PC-3 (cell line): ENCODE measurements around the gene NSUN2. TPM values are rescaled to one million over a fixed set of nuclear protein-coding genes. Genes with fewer than 3 reads are reported as not detected.
"Not testable (repeated sequence)": the region's sequence is repeated elsewhere in the genome, so short reads cannot be mapped to it uniquely, and the experiment has no call there.

Experiments
- ATAC-seq: fragments of 200-7000 bp; cut with Tn5 transposase; 2 replicates; pipeline ENCODE4 v1.9.1; 2020; ENCODE audit warnings: mild to moderate bottlenecking, moderate library complexity
- BruUV-seq: library from RNA; stranded (reverse); fragments of 400-500 nt; replicated peaks from 2 replicates; lab custom pipeline; 2021; lab: Mats Ljungman, UMichigan
- CTCF ChIA-PET: fragments of 300-600 bp; sonication (Branson Sonifier 250); formaldehyde crosslinking; loops from one replicate; lab custom pipeline; 2022; ENCODE audit warnings: antibody characterized with exemption; lab: Charles Lee
- POLR2A ChIA-PET: fragments of 300-600 bp; sonication (Branson Sonifier 250); formaldehyde crosslinking; loops from one replicate; lab custom pipeline; 2022; ENCODE audit warnings: antibody characterized with exemption; ENCODE audit not compliant: unreplicated experiment; lab: Charles Lee
- DNase-seq: peaks from one replicate; pipeline ENCODE4 v3.0.0-alpha.2; 2015
- H2AFZ ChIP-seq: fragments of 300-600 bp; sonication (generic); 2 replicates; pipeline ENCODE4 v1.6.0; 2016; ENCODE audit warnings: antibody characterized with exemption, low read length
- H3F3A ChIP-seq: fragments of 300-600 bp; sonication (generic); one replicate; pipeline ENCODE4 v1.6.0; 2017; ENCODE audit warnings: antibody characterized with exemption, low read length, control low read depth, mild to moderate bottlenecking; ENCODE audit not compliant: unreplicated experiment
- H3K27ac ChIP-seq: fragments of 300-600 bp; sonication (generic); 2 replicates; pipeline ENCODE4 v1.5.1; 2016; ENCODE audit warnings: mild to moderate bottlenecking, low read length
- H3K27me3 ChIP-seq: fragments of 300-600 bp; sonication (generic); 2 replicates; pipeline ENCODE4 v1.6.1; 2016; ENCODE audit warnings: low read length, mixed read lengths
- H3K36me3 ChIP-seq: fragments of 300-600 bp; sonication (generic); 2 replicates; pipeline ENCODE4 v1.6.1; 2016; ENCODE audit warnings: low read depth, mixed run types, low read length, mixed read lengths
- H3K4me1 ChIP-seq: fragments of 300-600 bp; sonication (generic); 2 replicates; pipeline ENCODE4 v1.5.1; 2016; ENCODE audit warnings: low read length; ENCODE audit not compliant: insufficient read depth
- H3K4me2 ChIP-seq: fragments of 300-600 bp; sonication (generic); 2 replicates; pipeline ENCODE4 v1.6.0; 2016; ENCODE audit warnings: low read length
- H3K4me3 ChIP-seq: fragments of 300-600 bp; sonication (generic); 2 replicates; pipeline ENCODE4 v1.5.1; 2016; ENCODE audit warnings: mild to moderate bottlenecking, low read length, mixed read lengths
- H3K79me2 ChIP-seq: fragments of 300-600 bp; sonication (generic); 2 replicates; pipeline ENCODE4 v1.6.1; 2017; ENCODE audit warnings: low read length, mixed read lengths
- H3K9ac ChIP-seq: fragments of 300-600 bp; sonication (generic); 2 replicates; pipeline ENCODE4 v1.6.0; 2016; ENCODE audit warnings: mild to moderate bottlenecking, low read length
- H3K9me2 ChIP-seq: fragments of 300-600 bp; sonication (generic); replicated peaks from 2 replicates; pipeline ENCODE4 v1.6.1; 2016; ENCODE audit warnings: mixed run types, low read length, mixed read lengths
- H3K9me3 ChIP-seq: fragments of 300-600 bp; sonication (generic); 2 replicates; pipeline ENCODE4 v1.6.1; 2016; ENCODE audit warnings: low read length, mixed read lengths
- H4K20me1 ChIP-seq: fragments of 300-600 bp; sonication (generic); 2 replicates; pipeline ENCODE4 v1.6.1; 2016; ENCODE audit warnings: low read length, mixed read lengths
- EZH2 ChIP-seq: fragments of 300-600 bp; sonication (generic); IDR thresholded peaks from one replicate; pipeline ENCODE4 v1.6.1; 2017; ENCODE audit warnings: antibody characterized with exemption, mild to moderate bottlenecking, low read length; ENCODE audit not compliant: unreplicated experiment
- EZH2phosphoT487 ChIP-seq: fragments of 300-600 bp; sonication (generic); IDR thresholded peaks from 2 replicates; pipeline ENCODE4 v1.6.1; 2018; ENCODE audit warnings: mild to moderate bottlenecking, antibody characterized with exemption, low read length, borderline replicate concordance
- intact Hi-C: fragments of 100-400 bp; cut with micrococcal nuclease; formaldehyde crosslinking; loops from 2 replicates; pipeline ENCODE4 v1.9.0; 2023
- total RNA-seq: library from RNA; depleted of rRNA; stranded (reverse); fragments of >200 nt; gene quantifications from 2 replicates; pipeline ENCODE4 v1.2.3, GENCODE V29; 2014
- TF ChIP-seq, protein P1 (sequence below): fragments of 300-600 bp; sonication (generic); conservative IDR thresholded peaks from 2 replicates; pipeline ENCODE4 v1.5.1; 2017; ENCODE audit warnings: antibody characterized with exemption, low read depth, mild to moderate bottlenecking, low read length

NSUN2 gene
- total RNA-seq, 1 experiment from 2014 or later, result 351 TPM

DNA sequence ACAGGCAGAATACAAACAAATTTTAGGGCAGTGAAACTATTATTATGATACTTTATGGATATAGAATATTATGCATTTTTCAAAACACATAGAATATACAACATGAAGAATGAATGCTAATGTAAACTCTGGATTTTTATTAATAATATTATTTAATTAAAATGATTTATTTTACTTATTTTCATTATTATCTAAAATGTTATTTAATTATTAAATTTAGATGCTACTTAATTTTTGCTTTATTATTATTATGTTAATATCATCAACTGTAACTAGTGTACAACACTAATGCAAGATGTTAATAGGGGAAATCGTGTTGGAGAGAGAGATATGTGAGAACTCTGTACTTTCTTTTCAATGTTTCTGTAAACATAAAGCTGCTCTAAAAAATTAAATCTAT is 41.1 kb upstream of the NSUN2 start:
- Histone ChIP-seq H2AFZ (no peak overlapping the region), H3K4me1 (no peaks in the 10 kb centered on the region), H4K20me1 (no peaks in the 10 kb centered on the region), H3K9me3 (no peaks in the 10 kb centered on the region), H3K27ac (no peak overlapping the region), H3K9me2 (no peaks in the 10 kb centered on the region), H3K4me3 (no peak overlapping the region), H3F3A (no peaks in the 10 kb centered on the region), H3K9ac (no peak overlapping the region), H3K4me2 (no peak overlapping the region), H3K27me3 (no peaks in the 10 kb centered on the region), H3K79me2 (no peaks in the 10 kb centered on the region), H3K36me3 (peaks cover 4% of the 10 kb centered on the region; the same call in 1 of the 2 replicates)
- POLR2A ChIA-PET, result no interaction called here
- TF ChIP-seq EZH2 (no peak), EZH2phosphoT487 (no peak)
- TF ChIP-seq, protein P1, sequence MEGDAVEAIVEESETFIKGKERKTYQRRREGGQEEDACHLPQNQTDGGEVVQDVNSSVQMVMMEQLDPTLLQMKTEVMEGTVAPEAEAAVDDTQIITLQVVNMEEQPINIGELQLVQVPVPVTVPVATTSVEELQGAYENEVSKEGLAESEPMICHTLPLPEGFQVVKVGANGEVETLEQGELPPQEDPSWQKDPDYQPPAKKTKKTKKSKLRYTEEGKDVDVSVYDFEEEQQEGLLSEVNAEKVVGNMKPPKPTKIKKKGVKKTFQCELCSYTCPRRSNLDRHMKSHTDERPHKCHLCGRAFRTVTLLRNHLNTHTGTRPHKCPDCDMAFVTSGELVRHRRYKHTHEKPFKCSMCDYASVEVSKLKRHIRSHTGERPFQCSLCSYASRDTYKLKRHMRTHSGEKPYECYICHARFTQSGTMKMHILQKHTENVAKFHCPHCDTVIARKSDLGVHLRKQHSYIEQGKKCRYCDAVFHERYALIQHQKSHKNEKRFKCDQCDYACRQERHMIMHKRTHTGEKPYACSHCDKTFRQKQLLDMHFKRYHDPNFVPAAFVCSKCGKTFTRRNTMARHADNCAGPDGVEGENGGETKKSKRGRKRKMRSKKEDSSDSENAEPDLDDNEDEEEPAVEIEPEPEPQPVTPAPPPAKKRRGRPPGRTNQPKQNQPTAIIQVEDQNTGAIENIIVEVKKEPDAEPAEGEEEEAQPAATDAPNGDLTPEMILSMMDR, result no peak
- CTCF ChIA-PET, result no interaction called here
- no peak for ATAC-seq
- BruUV-seq, result no TSS peak
- intact Hi-C loops, result no loop called here
- DNase-seq, result no peak

DNA sequence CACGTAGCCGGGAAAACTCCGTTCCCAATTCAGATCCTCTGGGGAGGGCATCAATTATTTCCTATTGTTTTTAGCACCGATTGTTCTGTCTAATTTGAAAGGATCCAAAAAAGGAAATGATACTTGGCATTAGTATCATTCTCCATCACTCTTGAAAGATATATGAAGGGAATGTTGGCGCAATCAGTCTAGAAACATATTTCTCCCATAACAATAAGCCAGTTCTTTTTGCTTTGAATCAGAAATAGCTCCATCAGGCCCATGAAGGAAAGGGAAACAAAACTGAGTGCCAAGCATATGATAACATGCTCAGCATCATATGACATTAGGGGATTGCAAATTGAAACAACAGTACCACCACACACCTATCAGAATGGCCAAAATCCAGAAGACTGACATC is 40.2 kb upstream of the NSUN2 start:
- BruUV-seq, result no TSS peak
- Histone ChIP-seq H3K9ac (no peak overlapping the region), H3K36me3 (peaks cover 4% of the 10 kb centered on the region; the same call in 1 of the 2 replicates), H3K4me1 (no peaks in the 10 kb centered on the region), H4K20me1 (no peaks in the 10 kb centered on the region), H2AFZ (no peak overlapping the region), H3K4me2 (no peak overlapping the region), H3K79me2 (no peaks in the 10 kb centered on the region), H3K9me3 (no peaks in the 10 kb centered on the region), H3K9me2 (no peaks in the 10 kb centered on the region), H3K27ac (no peak overlapping the region), H3K27me3 (no peaks in the 10 kb centered on the region), H3K4me3 (no peak overlapping the region), H3F3A (no peaks in the 10 kb centered on the region)
- no peak for ATAC-seq
- ChIA-PET CTCF (no interaction called here), POLR2A (no interaction called here)
- TF ChIP-seq, protein P1, result no peak
- TF ChIP-seq EZH2, result no peak
- TF ChIP-seq EZH2phosphoT487, result no peak
- intact Hi-C loops, result no loop called here
- no peak for DNase-seq

DNA sequence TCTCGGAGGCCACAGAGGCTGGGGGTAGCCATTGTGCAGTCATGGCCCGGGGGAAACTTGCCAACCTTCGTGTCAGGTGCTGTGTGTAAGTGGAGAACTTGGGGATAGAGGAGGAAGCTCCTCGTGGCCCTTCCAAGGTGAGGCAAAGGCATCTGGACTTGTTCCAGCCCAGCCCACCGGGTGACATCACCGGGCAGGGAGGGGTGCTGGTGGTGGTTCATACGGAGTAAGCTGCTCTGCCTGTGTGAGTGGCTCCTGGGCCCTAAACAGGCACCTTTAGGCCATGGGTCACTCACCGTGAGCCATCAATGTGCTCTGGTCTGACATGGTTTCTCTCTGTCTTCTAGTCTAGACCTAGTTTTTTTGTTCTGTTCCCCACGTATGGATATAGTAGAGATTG is 35.9 kb upstream of the NSUN2 start:
- H3K36me3 ChIP-seq, H3K9me3 ChIP-seq, intact Hi-C loops, H3K9me2 ChIP-seq, H3K4me1 ChIP-seq, H3K4me2 ChIP-seq, H3K27me3 ChIP-seq, H2AFZ ChIP-seq, CTCF ChIA-PET, H3K4me3 ChIP-seq, POLR2A ChIA-PET, H4K20me1 ChIP-seq, H3K79me2 ChIP-seq, H3K27ac ChIP-seq, BruUV-seq, H3K9ac ChIP-seq, ATAC-seq, DNase-seq, H3F3A ChIP-seq: not testable (repeated sequence)
